ENCODE measurements around the gene DNER. TPM values are rescaled to one million over a fixed set of nuclear protein-coding genes. Genes with fewer than 3 reads are reported as not detected.
"Not testable (repeated sequence)": the region's sequence is repeated elsewhere in the genome, so short reads cannot be mapped to it uniquely, and the experiment has no call there.

The DNER gene
- total RNA-seq, 1 donor from 2014 or later: 0.14 TPM

DNA sequence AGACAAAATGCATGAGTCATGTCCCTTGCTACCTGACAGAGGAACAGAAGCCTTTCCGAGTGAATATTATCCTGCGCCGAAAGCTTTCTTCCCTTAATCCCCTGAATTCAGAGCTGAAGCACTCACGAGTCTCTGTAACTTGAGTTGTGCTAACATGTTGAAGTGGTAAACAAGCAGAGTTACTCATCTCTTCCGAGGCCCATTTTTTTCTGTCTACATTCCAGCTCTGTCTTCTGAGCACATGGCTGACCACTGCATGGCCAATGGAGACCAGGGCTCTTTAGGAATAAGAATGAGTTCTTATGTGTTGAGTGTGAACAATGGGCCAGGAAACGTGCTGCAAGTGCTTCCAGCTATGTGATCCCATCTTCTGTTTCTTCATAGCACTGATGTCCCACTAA is 370.2 kb downstream of the DNER start:
- ATAC-seq: no peak

GRCh38 chr2:229343661-229344060 is 370.7 kb downstream of the DNER start:
- H3K4me1 ChIP-seq: no peaks in the 10 kb centered on the region
- H3K27ac ChIP-seq: no peak overlapping the region
- no peaks in the 10 kb centered on the region for H3K36me3 ChIP-seq
- intact Hi-C loops (cut with DNase I): loop anchor here (5.0 kb wide), 1 partner anchor 244 kb away; no protein-coding TSS in a partner anchor
- no peak for TF ChIP-seq CTCF (IDR thresholded peaks at IDR 0.05)
- DNase-seq (no peak), ATAC-seq (no peak)
- no peaks in the 10 kb centered on the region for H3K27me3 ChIP-seq
- H3K4me3 ChIP-seq: no peak overlapping the region
- no peaks in the 10 kb centered on the region for H3K9me3 ChIP-seq

More for the DNA sequence above, 370.2 kb downstream of the DNER start:
- intact Hi-C loops (cut with DNase I): loop anchor here (5.0 kb wide), 1 partner anchor 243 kb away; no protein-coding TSS in a partner anchor
- no peak overlapping the region for H3K4me3 ChIP-seq
- no peaks in the 10 kb centered on the region for H3K9me3 ChIP-seq
- no peaks in the 10 kb centered on the region for H3K4me1 ChIP-seq
- DNase-seq: no peak
- TF ChIP-seq CTCF (IDR thresholded peaks at IDR 0.05): no peak
- H3K27ac ChIP-seq: no peak overlapping the region
- no peaks in the 10 kb centered on the region for H3K36me3 ChIP-seq
- no peaks in the 10 kb centered on the region for H3K27me3 ChIP-seq

DNA sequence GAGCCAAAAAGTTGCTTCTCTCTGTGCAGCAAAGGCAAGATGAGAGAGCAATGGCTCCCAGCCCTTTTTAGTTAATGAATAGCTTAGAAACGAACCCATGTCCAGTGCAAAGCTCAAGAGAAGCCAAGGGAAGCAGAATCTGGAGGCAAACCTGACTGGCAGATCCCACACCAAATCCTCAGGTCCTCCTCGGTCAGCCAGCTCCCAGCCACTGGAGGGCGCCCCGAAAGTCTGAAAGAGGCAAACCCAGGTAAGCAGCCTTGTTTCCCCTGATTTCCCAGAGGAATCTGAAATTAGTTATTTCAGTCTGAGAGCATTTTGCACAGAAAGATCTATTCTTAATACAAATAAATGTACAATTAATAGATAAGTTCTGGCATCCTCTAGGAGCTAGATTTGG is 372.0 kb downstream of the DNER start:
- Histone ChIP-seq H3K9me3 (no peaks in the 10 kb centered on the region), H3K4me1 (no peaks in the 10 kb centered on the region), H3K27ac (no peak overlapping the region), H3K27me3 (no peaks in the 10 kb centered on the region), H3K36me3 (no peaks in the 10 kb centered on the region), H3K4me3 (no peak overlapping the region)
- DNase-seq (peak; percentile 76), ATAC-seq (peak; percentile 71)
- intact Hi-C loops (cut with DNase I): loop anchor here (5.0 kb wide), 1 partner anchor 245 kb away; no protein-coding TSS in a partner anchor
- peak; percentile 60 for TF ChIP-seq CTCF (IDR thresholded peaks at IDR 0.05)

- Histone ChIP-seq H3K9me3 (no peaks in the 10 kb centered on the region), H3K27ac (no peak overlapping the region), H3K27me3 (no peaks in the 10 kb centered on the region), H3K36me3 (no peaks in the 10 kb centered on the region), H3K4me1 (no peaks in the 10 kb centered on the region), H3K4me3 (no peak overlapping the region)
- no peak for TF ChIP-seq CTCF (IDR thresholded peaks at IDR 0.05)
- intact Hi-C loops (cut with DNase I): loop anchor here (5.0 kb wide), 1 partner anchor 247 kb away; no protein-coding TSS in a partner anchor
- no peak for DNase-seq
- ATAC-seq: no peak
Observed at GRCh38 chr2:229340086-229340760, 374.1 kb downstream of the DNER start.

GRCh38 chr2:229339618-229340017 is 374.7 kb downstream of the DNER start:
- Histone ChIP-seq H3K27me3 (no peaks in the 10 kb centered on the region), H3K4me3 (no peak overlapping the region), H3K4me1 (no peaks in the 10 kb centered on the region), H3K9me3 (no peaks in the 10 kb centered on the region), H3K27ac (no peak overlapping the region), H3K36me3 (no peaks in the 10 kb centered on the region)
- no peak for TF ChIP-seq CTCF (IDR thresholded peaks at IDR 0.05)
- intact Hi-C loops (cut with DNase I): loop anchor here (5.0 kb wide), 1 partner anchor 248 kb away; no protein-coding TSS in a partner anchor
- DNase-seq: no peak
- no peak for ATAC-seq

GRCh38 chr2:229339171-229339570 is 375.2 kb downstream of the DNER start:
- H3K27me3 ChIP-seq; H3K4me3 ChIP-seq; H3K4me1 ChIP-seq; H3K27ac ChIP-seq; H3K9me3 ChIP-seq; DNase-seq; intact Hi-C loops (cut with DNase I); ATAC-seq; H3K36me3 ChIP-seq: not testable (repeated sequence)
